Body of pancreas (tissue), 4 donors: ENCODE data around the gene DCHS2. TPM values are rescaled to one million over a fixed set of nuclear protein-coding genes. Genes with fewer than 3 reads are reported as not detected.

ENCODE experiments used
- ATAC-seq: fragments of 150-250 bp; one replicate; pipeline ENCODE4 v1.9.1; 2016
- DNase-seq, 4 donors: peaks; one replicate each; pipeline ENCODE4 v3.0.0-alpha.2; 2019
- H3K27ac ChIP-seq, 4 donors: fragments of 200-600 bp; sonication (generic); 1 replicate in 3 of 4; 2 replicates in 1 of 4; pipeline versions ENCODE4 v1.5.1 to v1.6.1; 2016 to 2019; ENCODE audit warnings: mild to moderate bottlenecking in 1 of 4, mixed read lengths in 1 of 4, moderate library complexity in 1 of 4
- H3K27me3 ChIP-seq, 2 donors: fragments of 200-600 bp; sonication (generic); one replicate each; pipeline ENCODE4 v1.6.0; 2016; ENCODE audit warnings: mild to moderate bottlenecking in 1 of 2
- H3K36me3 ChIP-seq, 2 donors: fragments of 200-600 bp; sonication (generic); replicated peaks in 1 of 2; 2 replicates each; pipeline ENCODE4 v1.5.1; 2016; ENCODE audit warnings: low read depth in 2 of 2; ENCODE audit not compliant: insufficient read depth in 1 of 2
- H3K4me1 ChIP-seq: fragments of 200-600 bp; sonication (generic); one replicate; pipeline ENCODE4 v1.6.0; 2016
- H3K4me3 ChIP-seq, 2 donors: fragments of 200-600 bp; sonication (generic); 1 replicate in 1 of 2; 2 replicates in 1 of 2; pipeline ENCODE4 v1.5.1; 2016 to 2019
- H3K9me3 ChIP-seq, 3 donors: fragments of 200-600 bp; sonication (generic); 1 replicate in 2 of 3; 2 replicates in 1 of 3; pipeline ENCODE4 v1.5.1; 2016
- CTCF ChIP-seq, 7 experiments: fragments of 450-650 bp in 4 of 7; fragments of 200-600 bp in 3 of 7; sonication (generic) in 3 of 7; IDR thresholded peaks; one replicate each; pipeline ENCODE4 v1.5.1; 2016 to 2019; ENCODE audit warnings: antibody characterized with exemption in 7 of 7
- POLR2A ChIP-seq, 3 donors: fragments of 450-650 bp; IDR thresholded peaks; one replicate each; pipeline ENCODE4 v1.6.1; 2016; ENCODE audit warnings: antibody characterized with exemption in 3 of 3, mild to moderate bottlenecking in 2 of 3
- WGBS, 2 donors: methylation state at CpG; one replicate each; pipeline ENCODE4 v1.1.5; 2017; 5-methylcytosine and 5-hydroxymethylcytosine counted together
- intact Hi-C: fragments of 100-400 bp; cut with DNase I; formaldehyde crosslinking; loops from one replicate; pipeline ENCODE4 v1.15.1; 2023
- total RNA-seq, 2 donors: library from RNA; depleted of rRNA; stranded (reverse); fragments of >200 nt; gene quantifications; one replicate each; pipeline ENCODE4 v1.1.0, GENCODE V29; 2016

DCHS2 gene
- total RNA-seq, 2 donors from 2014 or later, result 0.33 to 0.78 TPM

- Histone ChIP-seq H3K4me1 (peaks cover 5% of the 10 kb centered on the region), H3K36me3 (no peaks in the 10 kb centered on the region), H3K4me3 (no peak overlapping the region), H3K27ac (no peak overlapping the region), H3K9me3 (no peaks in the 10 kb centered on the region), H3K27me3 (peaks cover 0 to 5% of the 10 kb centered on the region in 2 donors)
- TF ChIP-seq POLR2A (IDR thresholded peaks at IDR 0.05) (no peak), CTCF (IDR thresholded peaks at IDR 0.05) (no peak)
- intact Hi-C loops, result no loop called here
- ATAC-seq (no peak), DNase-seq (no peak)
- whole genome bisulfite sequencing, 2 donors, result 27 to 34% methylated on average over 4 of the region's 4 CpGs
Observed at GRCh38 chr4:154485127-154485773, 6.3 kb downstream of the DCHS2 start.

GRCh38 chr4:154478547-154478946 is 13.1 kb downstream of the DCHS2 start:
- Histone ChIP-seq H3K27me3 (no peaks in the 10 kb centered on the region), H3K36me3 (no peaks in the 10 kb centered on the region), H3K4me3 (no peak overlapping the region), H3K9me3 (no peaks in the 10 kb centered on the region), H3K27ac (no peak overlapping the region), H3K4me1 (no peaks in the 10 kb centered on the region)
- DNase-seq, result no peak
- 77 to 81% methylated on average over 4 of the region's 4 CpGs for WGBS, 2 donors
- intact Hi-C loops, result no loop called here
- ATAC-seq, result no peak
- TF ChIP-seq CTCF (IDR thresholded peaks at IDR 0.05), result no peak
- TF ChIP-seq POLR2A (IDR thresholded peaks at IDR 0.05), result no peak

- H3K9me3 ChIP-seq, result no peaks in the 10 kb centered on the region
- no peaks in the 10 kb centered on the region for H3K4me1 ChIP-seq
- no peaks in the 10 kb centered on the region for H3K36me3 ChIP-seq
- intact Hi-C loops, result no loop called here
- no peak overlapping the region for H3K4me3 ChIP-seq
- no peak for DNase-seq
- no peak for TF ChIP-seq CTCF (IDR thresholded peaks at IDR 0.05)
- TF ChIP-seq POLR2A (IDR thresholded peaks at IDR 0.05), result no peak
- no peak overlapping the region for H3K27ac ChIP-seq
- no peak for ATAC-seq
- no peaks in the 10 kb centered on the region for H3K27me3 ChIP-seq
- WGBS, 2 donors, result 87 to 91% methylated on average over 2 of the region's 2 CpGs
Observed at GRCh38 chr4:154478128-154478527, 13.5 kb downstream of the DCHS2 start.

GRCh38 chr4:154476232-154476631 is 15.4 kb downstream of the DCHS2 start:
- H3K9me3 ChIP-seq, result no peaks in the 10 kb centered on the region
- H3K27ac ChIP-seq, result no peak overlapping the region
- DNase-seq, result no peak
- H3K27me3 ChIP-seq, result no peaks in the 10 kb centered on the region
- 45 to 48% methylated on average over 1 of the region's 1 CpG for WGBS, 2 donors
- ATAC-seq, result no peak
- H3K4me3 ChIP-seq, result no peak overlapping the region
- intact Hi-C loops, result no loop called here
- TF ChIP-seq CTCF (IDR thresholded peaks at IDR 0.05) (no peak), POLR2A (IDR thresholded peaks at IDR 0.05) (no peak)
- H3K4me1 ChIP-seq, result no peaks in the 10 kb centered on the region
- no peaks in the 10 kb centered on the region for H3K36me3 ChIP-seq

- no peaks in the 10 kb centered on the region for H3K4me1 ChIP-seq
- intact Hi-C loops, result no loop called here
- TF ChIP-seq POLR2A (IDR thresholded peaks at IDR 0.05) (no peak), CTCF (IDR thresholded peaks at IDR 0.05) (no peak)
- no peaks in the 10 kb centered on the region for H3K9me3 ChIP-seq
- no peaks in the 10 kb centered on the region for H3K27me3 ChIP-seq
- no peak overlapping the region for H3K27ac ChIP-seq
- 19 to 26% methylated on average over 1 of the region's 1 CpG for whole genome bisulfite sequencing, 2 donors
- no peak overlapping the region for H3K4me3 ChIP-seq
- DNase-seq, result no peak
- ATAC-seq, result no peak
- H3K36me3 ChIP-seq, result no peaks in the 10 kb centered on the region
Observed at GRCh38 chr4:154475820-154476219, 15.8 kb downstream of the DCHS2 start.
